HG03460 (cell line): ENCODE results near the gene ALDH1A1.

Experiments
- ATAC-seq: cut with Tn5 transposase; IDR thresholded peaks from one replicate; pipeline ENCODE4 v1.9.1; 2021; ENCODE audit not compliant: unreplicated experiment

ALDH1A1 gene

GRCh38 chr9:72979405-72980100 lies 26.7 kb upstream of the ALDH1A1 start:
- ATAC-seq, result no peak

GRCh38 chr9:72978744-72979143 lies 25.9 kb upstream of the ALDH1A1 start:
- no peak for ATAC-seq

- no peak for ATAC-seq
Measured at GRCh38 chr9:72977670-72978069, 24.8 kb upstream of the ALDH1A1 start.

GRCh38 chr9:72974501-72974900 lies 21.6 kb upstream of the ALDH1A1 start:
- ATAC-seq, result no peak

GRCh38 chr9:72972636-72973035 lies 19.8 kb upstream of the ALDH1A1 start:
- no peak for ATAC-seq

GRCh38 chr9:72971411-72971810 lies 18.6 kb upstream of the ALDH1A1 start:
- ATAC-seq, result no peak

GRCh38 chr9:72960446-72960845 lies 7.6 kb upstream of the ALDH1A1 start:
- ATAC-seq, result no peak

GRCh38 chr9:72958485-72959281 lies 5.8 kb upstream of the ALDH1A1 start:
- no peak for ATAC-seq

- ATAC-seq, result no peak
Measured at GRCh38 chr9:72955571-72955970, 2.7 kb upstream of the ALDH1A1 start.

- no peak for ATAC-seq
Measured at GRCh38 chr9:72955126-72955455, 2.2 kb upstream of the ALDH1A1 start.

- no peak for ATAC-seq
Measured at GRCh38 chr9:72954431-72955125, 1.7 kb upstream of the ALDH1A1 start.

GRCh38 chr9:72952381-72952690 lies 517 bp downstream of the ALDH1A1 start:
- no peak for ATAC-seq

- no peak for ATAC-seq
Measured at GRCh38 chr9:72951520-72952380, 1.1 kb downstream of the ALDH1A1 start.

GRCh38 chr9:72950875-72951442 lies 1.9 kb downstream of the ALDH1A1 start:
- ATAC-seq, result no peak

GRCh38 chr9:72949918-72950325 lies 2.9 kb downstream of the ALDH1A1 start:
- no peak for ATAC-seq

GRCh38 chr9:72949244-72949582 lies 3.6 kb downstream of the ALDH1A1 start:
- no peak for ATAC-seq

- no peak for ATAC-seq
Measured at GRCh38 chr9:72948575-72949243, 4.1 kb downstream of the ALDH1A1 start.

GRCh38 chr9:72947984-72948465 lies 4.8 kb downstream of the ALDH1A1 start:
- no peak for ATAC-seq

- ATAC-seq, result no peak
Measured at GRCh38 chr9:72946821-72947220, 6.0 kb downstream of the ALDH1A1 start.

- ATAC-seq, result no peak
Measured at GRCh38 chr9:72946318-72946717, 6.5 kb downstream of the ALDH1A1 start.
